ENCODE results near the gene NUDT19.

NUDT19 gene

DNA sequence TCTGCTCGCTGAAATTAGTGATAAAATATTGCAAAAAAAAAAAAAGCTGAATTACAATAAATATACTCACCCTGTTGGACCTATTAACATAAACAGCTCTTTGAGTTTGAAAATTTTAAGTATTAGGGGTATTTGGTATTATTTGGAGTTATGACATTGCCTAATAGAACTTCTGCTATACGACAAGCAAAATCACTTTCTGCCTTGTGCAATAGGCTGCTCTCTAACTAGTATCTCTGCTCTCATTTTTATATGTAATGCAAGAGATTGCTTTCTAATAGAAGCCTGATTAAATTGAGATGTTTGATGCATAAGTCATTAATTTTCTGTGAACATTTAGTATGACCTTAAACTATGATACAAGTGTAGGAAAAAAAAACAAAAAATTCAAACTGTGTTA is 10.6 kb upstream of the NUDT19 start:
- Histone ChIP-seq H3K4me3 (ENCODE audit: low read depth, low read length, poor library complexity, severe bottlenecking) (no peak overlapping the region), H3F3A (ENCODE audit: insufficient read depth, low read length) (no peaks in the 10 kb centered on the region), H2AFZ (ENCODE audit: low read length) (no peak overlapping the region), H3K9me3 (ENCODE audit: low read length) (no peaks in the 10 kb centered on the region), H3K9me2 (ENCODE audit: low read depth, low read length) (no peaks in the 10 kb centered on the region), H3K27me3 (ENCODE audit: insufficient read depth, low read length) (no peaks in the 10 kb centered on the region), H3K27ac (ENCODE audit: low read depth, low read length, poor library complexity, severe bottlenecking) (no peak overlapping the region), H3K79me2 (ENCODE audit: insufficient read depth, low read length) (no peaks in the 10 kb centered on the region), H3K9ac (ENCODE audit: low read length) (no peak overlapping the region), H4K20me1 (ENCODE audit: insufficient read depth, low read length) (no peaks in the 10 kb centered on the region), H3K36me3 (ENCODE audit: insufficient read depth, low read length) (no peaks in the 10 kb centered on the region), H3K4me1 (ENCODE audit: insufficient read depth, low read length, severe bottlenecking) (no peaks in the 10 kb centered on the region), H3K4me2 (ENCODE audit: low read length) (no peak overlapping the region)
- TF ChIP-seq EZH2 (IDR thresholded peaks at IDR 0.05; ENCODE audit: borderline replicate concordance, low read length), result no peak
- TF ChIP-seq, protein P1, sequence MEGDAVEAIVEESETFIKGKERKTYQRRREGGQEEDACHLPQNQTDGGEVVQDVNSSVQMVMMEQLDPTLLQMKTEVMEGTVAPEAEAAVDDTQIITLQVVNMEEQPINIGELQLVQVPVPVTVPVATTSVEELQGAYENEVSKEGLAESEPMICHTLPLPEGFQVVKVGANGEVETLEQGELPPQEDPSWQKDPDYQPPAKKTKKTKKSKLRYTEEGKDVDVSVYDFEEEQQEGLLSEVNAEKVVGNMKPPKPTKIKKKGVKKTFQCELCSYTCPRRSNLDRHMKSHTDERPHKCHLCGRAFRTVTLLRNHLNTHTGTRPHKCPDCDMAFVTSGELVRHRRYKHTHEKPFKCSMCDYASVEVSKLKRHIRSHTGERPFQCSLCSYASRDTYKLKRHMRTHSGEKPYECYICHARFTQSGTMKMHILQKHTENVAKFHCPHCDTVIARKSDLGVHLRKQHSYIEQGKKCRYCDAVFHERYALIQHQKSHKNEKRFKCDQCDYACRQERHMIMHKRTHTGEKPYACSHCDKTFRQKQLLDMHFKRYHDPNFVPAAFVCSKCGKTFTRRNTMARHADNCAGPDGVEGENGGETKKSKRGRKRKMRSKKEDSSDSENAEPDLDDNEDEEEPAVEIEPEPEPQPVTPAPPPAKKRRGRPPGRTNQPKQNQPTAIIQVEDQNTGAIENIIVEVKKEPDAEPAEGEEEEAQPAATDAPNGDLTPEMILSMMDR (IDR thresholded peaks at IDR 0.05; ENCODE audit: low read length), result no peak

DNA sequence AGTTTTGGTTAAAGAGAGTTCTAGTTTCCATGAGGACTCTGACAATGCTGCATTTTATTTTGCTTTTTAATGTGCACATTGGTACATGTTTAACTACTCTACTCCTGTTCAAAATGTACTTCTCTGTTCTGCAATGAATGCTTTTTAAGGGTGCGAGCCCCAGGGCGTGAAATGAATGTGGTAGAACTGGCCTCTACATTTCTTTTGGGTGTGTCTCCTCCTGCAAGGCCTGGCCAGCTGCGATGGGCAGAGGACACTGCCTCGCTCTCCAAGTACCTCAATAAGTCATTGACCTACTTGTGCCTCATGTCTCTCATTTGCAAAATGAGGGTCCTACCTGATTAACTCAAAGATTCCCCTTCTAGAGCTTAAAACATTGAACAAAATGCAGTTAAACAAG is 9.3 kb upstream of the NUDT19 start:
- no peaks in the 10 kb centered on the region for H3K9me2 ChIP-seq (ENCODE audit: low read depth, low read length)
- H3K4me3 ChIP-seq (ENCODE audit: low read depth, low read length, poor library complexity, severe bottlenecking), result no peak overlapping the region
- H3K4me2 ChIP-seq (ENCODE audit: low read length), result no peak overlapping the region
- H3K27ac ChIP-seq (ENCODE audit: low read depth, low read length, poor library complexity, severe bottlenecking), result no peak overlapping the region
- no peak overlapping the region for H3K9ac ChIP-seq (ENCODE audit: low read length)
- H3K36me3 ChIP-seq (ENCODE audit: insufficient read depth, low read length), result no peaks in the 10 kb centered on the region
- TF ChIP-seq EZH2 (IDR thresholded peaks at IDR 0.05; ENCODE audit: borderline replicate concordance, low read length), result no peak
- TF ChIP-seq, protein P1 (IDR thresholded peaks at IDR 0.05; ENCODE audit: low read length), result no peak
- no peaks in the 10 kb centered on the region for H3K9me3 ChIP-seq (ENCODE audit: low read length)
- no peaks in the 10 kb centered on the region for H3K27me3 ChIP-seq (ENCODE audit: insufficient read depth, low read length)
- H3K79me2 ChIP-seq (ENCODE audit: insufficient read depth, low read length), result no peaks in the 10 kb centered on the region
- H3K4me1 ChIP-seq (ENCODE audit: insufficient read depth, low read length, severe bottlenecking), result no peaks in the 10 kb centered on the region
- H3F3A ChIP-seq (ENCODE audit: insufficient read depth, low read length), result no peaks in the 10 kb centered on the region
- no peaks in the 10 kb centered on the region for H4K20me1 ChIP-seq (ENCODE audit: insufficient read depth, low read length)
- no peak overlapping the region for H2AFZ ChIP-seq (ENCODE audit: low read length)

DNA sequence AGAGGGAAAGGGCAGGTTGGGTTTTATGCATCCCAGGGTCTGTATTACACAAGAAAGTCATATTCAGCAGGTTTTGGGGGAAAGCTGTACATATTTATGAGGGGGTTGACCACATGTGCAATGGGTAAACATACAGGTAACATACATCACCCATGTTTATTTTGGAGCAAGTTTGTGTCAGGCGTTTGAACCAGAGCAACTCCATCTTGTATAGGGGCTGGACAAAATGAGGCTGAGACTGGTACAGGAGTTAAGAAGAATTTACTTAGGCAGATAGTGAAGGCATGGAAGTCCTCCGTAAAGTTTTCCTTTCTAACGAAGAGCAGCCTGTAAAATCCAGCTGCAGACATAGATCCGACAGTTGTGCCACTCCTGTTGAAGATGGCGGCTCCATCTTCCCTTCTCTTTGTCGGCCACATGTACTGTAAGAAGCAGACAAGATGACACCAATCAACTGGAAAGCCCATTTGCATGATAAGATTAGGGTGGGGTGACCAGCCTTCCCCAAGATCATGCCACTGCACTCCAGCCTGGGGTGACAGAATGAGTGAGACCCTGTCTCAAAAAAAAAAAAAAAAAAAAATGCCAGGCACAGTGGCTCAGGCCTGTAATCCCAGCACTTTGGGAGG is 4.7 kb upstream of the NUDT19 start:
- H3K79me2 ChIP-seq (ENCODE audit: insufficient read depth, low read length), result no peaks in the 10 kb centered on the region
- H3K36me3 ChIP-seq (ENCODE audit: insufficient read depth, low read length), result no peaks in the 10 kb centered on the region
- H3F3A ChIP-seq (ENCODE audit: insufficient read depth, low read length), result no peaks in the 10 kb centered on the region; the same call in 1 of the 2 replicates
- no peak overlapping the region for H3K9ac ChIP-seq (ENCODE audit: low read length)
- H2AFZ ChIP-seq (ENCODE audit: low read length), result no peak overlapping the region
- no peaks in the 10 kb centered on the region for H3K9me2 ChIP-seq (ENCODE audit: low read depth, low read length)
- no peaks in the 10 kb centered on the region for H3K9me3 ChIP-seq (ENCODE audit: low read length)
- H3K4me3 ChIP-seq (ENCODE audit: low read depth, low read length, poor library complexity, severe bottlenecking), result no peak overlapping the region
- H4K20me1 ChIP-seq (ENCODE audit: insufficient read depth, low read length), result no peaks in the 10 kb centered on the region
- H3K4me1 ChIP-seq (ENCODE audit: insufficient read depth, low read length, severe bottlenecking), result peaks cover 21% of the 10 kb centered on the region
- no peak overlapping the region for H3K27ac ChIP-seq (ENCODE audit: low read depth, low read length, poor library complexity, severe bottlenecking)
- TF ChIP-seq, protein P1 (IDR thresholded peaks at IDR 0.05; ENCODE audit: low read length), result no peak
- no peak for TF ChIP-seq EZH2 (IDR thresholded peaks at IDR 0.05; ENCODE audit: borderline replicate concordance, low read length)
- H3K4me2 ChIP-seq (ENCODE audit: low read length), result no peak overlapping the region
- no peaks in the 10 kb centered on the region for H3K27me3 ChIP-seq (ENCODE audit: insufficient read depth, low read length)

All from OCI-LY1 (cell line).